ENCODE data around the gene MDM1.

Gene MDM1

GRCh38 chr12:68331869-68332727, at the start of gene MDM1:
Gene MDM1 (minus strand): TSS chr12:68332362. CDS start chr12:68332245, 117 bp downstream.
- DNase-seq (ENCODE audit: low spot score): peak; percentile 98

DNA sequence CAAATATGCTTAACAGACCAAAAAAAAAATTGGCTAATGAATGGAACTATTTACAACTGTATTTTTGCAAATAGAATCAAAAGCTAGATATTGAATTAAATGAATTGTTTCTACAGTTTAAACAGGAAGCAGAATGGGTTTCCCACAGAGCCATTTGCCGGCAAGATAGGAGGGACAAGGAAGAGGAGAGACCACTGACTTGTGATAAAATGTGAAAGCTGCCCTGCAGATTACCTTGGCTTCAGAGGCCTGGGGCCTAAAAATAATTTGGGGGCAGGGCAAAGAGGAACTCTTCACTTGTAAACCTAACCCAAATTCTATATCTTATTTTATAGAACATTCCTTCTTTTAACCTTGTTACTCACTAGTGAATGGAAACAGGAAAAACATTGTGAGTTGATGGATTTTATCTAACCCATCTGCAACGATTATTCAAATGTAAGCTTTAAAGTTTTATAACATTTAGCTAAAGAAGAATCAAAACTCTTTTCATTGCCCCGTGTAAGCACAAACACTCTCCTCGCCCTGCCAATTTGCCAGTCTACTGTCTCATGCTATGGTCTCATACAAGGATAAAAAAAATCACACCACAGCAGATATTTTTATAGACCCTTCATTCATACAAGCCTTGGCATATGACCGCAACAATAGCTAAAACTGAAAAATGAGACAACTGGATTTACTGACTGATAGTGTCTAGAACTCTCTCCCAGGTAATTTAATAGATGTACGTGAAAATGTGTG, 49.5 kb upstream of the MDM1 start:
- DNase-seq (ENCODE audit: low spot score): no peak

DNA sequence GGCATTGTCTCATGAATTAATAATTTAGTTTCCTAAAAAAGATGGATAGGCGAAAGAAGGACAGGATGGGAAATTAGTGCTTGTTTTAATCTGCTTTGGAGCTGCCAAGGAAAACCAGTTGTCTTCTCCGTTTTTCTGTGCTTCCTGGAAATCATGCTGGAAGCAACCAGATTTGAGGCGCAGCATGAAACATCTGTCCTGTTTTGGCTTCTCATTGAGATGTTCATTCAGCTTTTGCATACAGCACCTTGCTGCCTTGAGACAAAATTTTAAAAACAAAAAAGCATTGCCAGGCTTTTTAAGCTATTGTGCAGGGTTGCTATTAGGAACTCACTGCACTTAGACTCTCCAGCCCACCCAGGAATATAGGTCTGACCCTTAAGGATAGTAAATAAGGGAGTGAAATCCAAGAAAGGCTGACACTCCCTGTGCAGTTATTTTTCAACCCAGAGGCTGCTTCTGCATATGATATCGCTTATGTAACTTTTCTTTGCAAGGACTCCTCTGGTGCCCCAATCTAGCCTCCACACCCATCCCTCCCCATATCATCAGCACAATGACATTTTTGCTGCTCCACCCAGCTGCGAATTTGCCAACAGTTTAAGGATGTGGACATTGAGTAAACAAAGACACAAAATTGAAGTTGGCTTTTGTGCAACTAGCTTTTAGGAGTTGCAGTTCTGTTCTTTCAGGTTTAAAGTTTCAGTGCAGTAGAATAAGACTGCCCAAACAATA, 46.9 kb upstream of the MDM1 start:
- DNase-seq (ENCODE audit: low spot score): no peak

GRCh38 chr12:68377881-68378280, 45.7 kb upstream of the MDM1 start:
- DNase-seq (ENCODE audit: low spot score): no peak

GRCh38 chr12:68376901-68377300, 44.7 kb upstream of the MDM1 start:
- no peak for DNase-seq (ENCODE audit: low spot score)

DNA sequence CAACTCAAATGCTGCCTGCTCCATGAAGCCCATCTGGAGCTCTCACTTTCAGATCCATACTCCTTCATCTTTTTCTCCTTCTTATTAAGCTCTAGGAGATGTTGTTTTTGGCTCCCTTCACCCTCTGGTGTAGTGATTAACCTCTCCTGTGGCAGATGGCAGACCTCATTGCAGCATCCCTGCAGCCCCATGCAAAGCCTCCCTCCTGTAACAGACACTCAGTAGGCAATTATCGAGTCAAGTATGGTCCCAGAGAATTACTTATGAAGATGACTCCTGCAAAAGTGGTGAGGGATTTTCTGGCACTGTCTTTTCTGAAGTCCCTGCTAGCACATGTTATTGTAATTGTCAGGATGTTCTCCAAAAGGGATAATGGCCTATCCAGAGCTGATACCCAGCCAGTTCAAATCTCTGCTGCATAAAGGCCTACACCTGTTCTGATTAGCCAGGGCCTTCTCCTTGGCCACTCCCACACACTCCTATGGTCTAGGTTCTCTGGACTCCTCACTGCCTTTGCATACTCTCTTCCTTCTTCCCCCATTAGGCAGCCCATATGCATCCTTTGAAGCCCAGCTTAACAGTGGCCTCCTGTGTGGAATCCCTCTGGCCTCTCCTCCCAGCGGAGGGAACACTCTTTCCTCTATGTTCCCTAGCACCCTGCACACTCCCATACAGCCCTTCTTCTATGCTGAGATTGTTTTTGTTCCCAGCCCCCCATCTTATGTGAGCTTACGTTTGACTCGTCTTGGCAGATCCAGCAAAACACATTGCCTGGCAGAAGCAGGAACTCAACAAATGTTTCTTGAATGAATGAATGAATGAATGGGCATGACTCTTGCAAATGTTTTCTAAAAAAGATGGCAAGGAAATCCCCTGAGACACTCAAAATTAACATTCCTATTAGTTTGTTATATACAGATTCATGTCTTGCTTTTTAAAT, 43.9 kb upstream of the MDM1 start:
- no peak for DNase-seq (ENCODE audit: low spot score)

DNA sequence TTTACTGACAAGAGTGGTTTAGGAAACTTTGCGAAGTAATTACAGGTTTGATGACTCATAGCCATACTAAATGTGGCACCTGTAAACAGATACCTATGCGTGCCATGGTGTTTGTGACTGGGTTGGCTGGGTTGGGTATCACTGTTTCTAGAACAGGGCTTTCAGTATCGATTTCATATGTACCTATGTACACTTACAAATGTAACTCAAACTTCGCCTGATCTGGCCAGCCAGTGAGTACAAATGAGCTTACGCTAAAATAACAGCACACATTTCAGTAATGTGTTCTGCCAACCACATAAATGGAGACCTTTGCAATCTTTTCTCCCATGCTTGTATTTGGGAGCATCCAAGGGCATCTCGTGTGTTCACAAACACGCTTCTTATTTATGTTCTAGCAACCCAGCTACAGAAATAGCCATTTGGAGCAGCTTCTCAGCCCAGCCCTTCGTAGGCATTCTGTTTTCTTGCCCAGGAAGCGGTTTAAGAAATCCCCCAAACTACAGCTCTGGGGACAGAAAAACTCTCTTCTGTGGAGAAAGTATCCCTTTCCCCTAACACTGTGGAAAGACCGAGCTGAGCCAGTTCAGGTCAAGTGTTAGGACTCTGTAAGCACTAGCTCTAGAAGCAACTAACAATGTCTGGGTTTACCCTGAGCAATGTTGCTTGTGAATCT, 42.3 kb upstream of the MDM1 start:
- DNase-seq (ENCODE audit: low spot score): no peak

- no peak for DNase-seq (ENCODE audit: low spot score)
Measured at GRCh38 chr12:68370667-68371066, 38.5 kb upstream of the MDM1 start.

- DNase-seq (ENCODE audit: low spot score): no peak
Measured at GRCh38 chr12:68370006-68370590, 37.9 kb upstream of the MDM1 start.

- no peak for DNase-seq (ENCODE audit: low spot score)
Measured at GRCh38 chr12:68368327-68368726, 36.2 kb upstream of the MDM1 start.

- DNase-seq (ENCODE audit: low spot score): no peak
Measured at GRCh38 chr12:68367903-68368302, 35.7 kb upstream of the MDM1 start.

- no peak for DNase-seq (ENCODE audit: low spot score)
Measured at GRCh38 chr12:68367116-68367515, 35.0 kb upstream of the MDM1 start.

DNA sequence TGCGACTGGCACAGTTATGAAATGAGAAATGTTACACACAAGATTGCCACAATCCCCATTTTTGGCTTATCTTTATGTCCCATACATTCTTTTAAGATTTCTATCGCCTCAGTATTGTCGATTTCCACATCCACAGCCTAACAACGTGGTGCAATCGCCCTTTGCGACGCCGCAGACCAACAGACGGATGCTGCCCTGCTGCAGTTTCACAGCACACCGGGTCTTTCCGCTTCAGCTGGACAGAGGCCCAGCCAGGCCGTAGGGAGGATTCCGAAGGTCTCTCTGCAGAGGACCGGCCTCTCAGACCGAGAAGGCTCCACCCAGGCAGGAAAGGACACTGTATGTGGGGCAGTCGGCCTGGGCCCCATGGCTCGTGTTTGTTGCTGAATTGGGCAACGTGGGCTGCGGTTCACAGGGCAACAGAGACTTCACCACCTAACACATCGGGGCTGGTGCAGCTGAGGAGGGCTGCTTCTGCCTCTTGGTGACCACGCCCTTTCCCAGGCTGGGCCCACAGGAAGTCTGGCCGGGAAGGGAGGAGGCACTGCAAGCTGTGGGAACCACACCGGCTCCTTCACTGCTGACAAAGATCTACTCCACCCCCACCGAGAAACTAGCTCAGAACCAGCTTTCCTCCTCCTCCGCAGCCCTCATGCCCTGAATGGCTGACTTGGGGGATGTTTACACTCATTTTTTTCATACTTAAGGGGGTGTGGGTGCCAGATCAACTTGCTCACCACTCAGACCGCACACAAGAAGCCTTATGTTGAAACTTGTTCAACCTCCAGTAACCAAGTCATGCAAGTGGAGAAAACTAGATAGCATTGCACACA, 32.9 kb upstream of the MDM1 start:
- peak; percentile 93 for DNase-seq (ENCODE audit: low spot score)

GRCh38 chr12:68364328-68364727, 32.2 kb upstream of the MDM1 start:
- no peak for DNase-seq (ENCODE audit: low spot score)

GRCh38 chr12:68361953-68362352, 29.8 kb upstream of the MDM1 start:
- DNase-seq (ENCODE audit: low spot score): no peak

DNA sequence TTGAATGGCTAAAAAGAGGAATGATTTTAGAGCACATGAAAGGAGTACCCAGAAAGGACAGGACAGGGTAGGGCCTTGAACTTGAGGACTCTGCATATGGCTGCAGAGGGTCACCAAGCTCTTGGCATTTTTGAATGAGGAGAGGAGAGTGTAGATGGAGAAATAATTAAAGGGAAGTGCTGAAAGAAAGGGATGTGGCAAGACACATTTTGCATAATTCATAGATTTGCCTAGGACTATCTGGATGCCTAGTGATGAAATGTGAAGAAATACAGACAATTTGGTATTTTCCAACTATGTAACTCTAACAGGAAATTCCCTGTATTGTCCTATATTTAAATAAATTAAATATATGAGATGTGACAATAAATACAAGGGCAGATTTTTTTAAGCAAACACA, 27.5 kb upstream of the MDM1 start:
- DNase-seq (ENCODE audit: low spot score): no peak

- peak; percentile 77 for DNase-seq (ENCODE audit: low spot score)
Measured at GRCh38 chr12:68358532-68359485, 26.6 kb upstream of the MDM1 start.

GRCh38 chr12:68356986-68357385, 24.8 kb upstream of the MDM1 start:
- peak; percentile 59 for DNase-seq (ENCODE audit: low spot score)

Measured in kidney tubule cell (primary cell).